Thoracic aorta (tissue), 2 donors: Measurements from ENCODE around the gene ECE1. TPM values are rescaled to one million over a fixed set of nuclear protein-coding genes. Genes with fewer than 3 reads are reported as not detected.

ENCODE experiments used
- ATAC-seq: fragments of 150-250 bp; one replicate; pipeline ENCODE4 v1.8.0; 2017; ENCODE audit warnings: low read depth; ENCODE audit not compliant: insufficient number of reproducible peaks, low FRiP score
- DNase-seq: peaks from one replicate; pipeline ENCODE4 v3.0.0-alpha.2; 2020; ENCODE audit warnings: low spot score
- H3K27ac ChIP-seq, 2 donors: fragments of 200-600 bp; sonication (generic); 1 replicate in 1 of 2; 2 replicates in 1 of 2; pipeline ENCODE4 v1.5.1; 2016; ENCODE audit warnings: mild to moderate bottlenecking in 2 of 2, moderate library complexity in 2 of 2
- H3K27me3 ChIP-seq: fragments of 200-600 bp; sonication (generic); replicated peaks from 2 replicates; pipeline ENCODE4 v1.6.0; 2016; ENCODE audit warnings: mild to moderate bottlenecking; ENCODE audit not compliant: insufficient read depth
- H3K36me3 ChIP-seq: fragments of 200-600 bp; sonication (generic); one replicate; pipeline ENCODE4 v1.5.1; 2016
- H3K4me1 ChIP-seq, 2 donors: fragments of 200-600 bp; sonication (generic); 1 replicate in 1 of 2; 2 replicates in 1 of 2; pipeline versions ENCODE4 v1.5.1 to v1.6.0; 2016; ENCODE audit warnings: low read depth in 2 of 2, mild to moderate bottlenecking in 1 of 2; ENCODE audit not compliant: control insufficient read depth in 1 of 2
- H3K4me3 ChIP-seq: fragments of 200-600 bp; sonication (generic); 2 replicates; pipeline ENCODE4 v1.5.1; 2016; ENCODE audit warnings: mild to moderate bottlenecking
- H3K9me3 ChIP-seq: fragments of 200-600 bp; sonication (generic); 2 replicates; pipeline ENCODE4 v1.5.1; 2016
- CTCF ChIP-seq: fragments of 200-600 bp; sonication (generic); IDR thresholded peaks from one replicate; pipeline ENCODE4 v1.5.1; 2019; ENCODE audit warnings: antibody characterized with exemption
- total RNA-seq, 2 donors: library from RNA; depleted of rRNA; stranded (reverse); fragments of >200 nt; gene quantifications; one replicate each; pipeline versions ENCODE4 v1.1.0 to v1.2.3, GENCODE V29; 2016

Gene ECE1
- total RNA-seq, 2 donors from 2014 or later = 103 to 124 TPM

GRCh38 chr1:21296509-21297354 lies 6.5 kb upstream of the ECE1 start:
- DNase-seq = no peak
- Histone ChIP-seq H3K36me3 (no peaks in the 10 kb centered on the region), H3K4me1 (peaks cover 6 to 37% of the 10 kb centered on the region in 2 donors), H3K9me3 (no peaks in the 10 kb centered on the region), H3K27me3 (no peaks in the 10 kb centered on the region), H3K4me3 (no peak overlapping the region), H3K27ac (peak overlapping the region in 1 of 2 donors; percentile 36)
- TF ChIP-seq CTCF = no peak
- ATAC-seq = no peak

GRCh38 chr1:21295545-21295944 lies 5.3 kb upstream of the ECE1 start:
- no peaks in the 10 kb centered on the region for H3K36me3 ChIP-seq
- DNase-seq = no peak
- no peak overlapping the region for H3K4me3 ChIP-seq
- peaks cover 12 to 44% of the 10 kb centered on the region in 2 donors for H3K4me1 ChIP-seq
- no peak for ATAC-seq
- TF ChIP-seq CTCF = no peak
- H3K9me3 ChIP-seq = no peaks in the 10 kb centered on the region
- no peaks in the 10 kb centered on the region for H3K27me3 ChIP-seq
- no peak overlapping the region for H3K27ac ChIP-seq

- TF ChIP-seq CTCF = no peak
- Histone ChIP-seq H3K4me1 (peaks cover 14 to 43% of the 10 kb centered on the region in 2 donors), H3K36me3 (no peaks in the 10 kb centered on the region), H3K27me3 (no peaks in the 10 kb centered on the region), H3K9me3 (no peaks in the 10 kb centered on the region), H3K4me3 (no peak overlapping the region), H3K27ac (no peak overlapping the region)
- ATAC-seq = no peak
- DNase-seq = no peak
Observed at GRCh38 chr1:21295002-21295401, 4.7 kb upstream of the ECE1 start.

GRCh38 chr1:21294266-21294989 lies 4.2 kb upstream of the ECE1 start:
- no peak for ATAC-seq
- Histone ChIP-seq H3K9me3 (no peaks in the 10 kb centered on the region), H3K36me3 (no peaks in the 10 kb centered on the region), H3K27ac (peak overlapping the region in 1 of 2 donors; percentile 42), H3K4me3 (no peak overlapping the region), H3K4me1 (peaks cover 16 to 42% of the 10 kb centered on the region in 2 donors), H3K27me3 (no peaks in the 10 kb centered on the region)
- no peak for TF ChIP-seq CTCF
- DNase-seq = no peak

- DNase-seq (no peak), ATAC-seq (no peak)
- peak overlapping the region in 1 of 2 donors; percentile 42 for H3K27ac ChIP-seq
- TF ChIP-seq CTCF = no peak
- no peaks in the 10 kb centered on the region for H3K27me3 ChIP-seq
- H3K4me3 ChIP-seq = no peak overlapping the region
- peaks cover 19 to 49% of the 10 kb centered on the region in 2 donors for H3K4me1 ChIP-seq
- H3K36me3 ChIP-seq = no peaks in the 10 kb centered on the region
- no peaks in the 10 kb centered on the region for H3K9me3 ChIP-seq
Observed at GRCh38 chr1:21293537-21294265, 3.4 kb upstream of the ECE1 start.
